Mesendoderm (in vitro differentiated cells): ENCODE results near the gene CDC14A.
A peak's percentile ranks its signal among the peaks of the same experiment; 100 is the strongest.

ENCODE experiments used
- DNase-seq: peaks from one replicate; pipeline ENCODE4 v3.0.0; 2013
- H2AK5ac ChIP-seq: 2 replicates; pipeline ENCODE4 v1.6.1; 2013; ENCODE audit warnings: low read length, inconsistent platforms
- H2BK120ac ChIP-seq: 2 replicates; pipeline ENCODE4 v1.6.1; 2013; ENCODE audit warnings: low read depth, mild to moderate bottlenecking, low read length, moderate library complexity, mixed read lengths
- H2BK15ac ChIP-seq: replicated peaks from 2 replicates; pipeline ENCODE4 v1.6.1; 2013; ENCODE audit warnings: low read depth, mild to moderate bottlenecking, moderate library complexity
- H2BK5ac ChIP-seq: 2 replicates; pipeline ENCODE4 v1.6.1; 2013; ENCODE audit warnings: low read length, inconsistent platforms
- H3K18ac ChIP-seq: 2 replicates; pipeline ENCODE4 v1.6.1; 2013; ENCODE audit warnings: mild to moderate bottlenecking, low read length, mixed read lengths
- H3K23ac ChIP-seq: one replicate; pipeline ENCODE4 v1.6.1; 2013; ENCODE audit warnings: low read length
- H3K27ac ChIP-seq: 2 replicates; pipeline ENCODE4 v1.5.1; 2013; ENCODE audit warnings: low read depth, mild to moderate bottlenecking, inconsistent platforms, low read length, moderate library complexity
- H3K27me3 ChIP-seq: 2 replicates; pipeline ENCODE4 v1.6.1; 2013; ENCODE audit warnings: low read length, control low read depth, mild to moderate bottlenecking, inconsistent platforms; ENCODE audit not compliant: insufficient read depth, poor library complexity
- H3K36me3 ChIP-seq: 2 replicates; pipeline ENCODE4 v1.6.1; 2013; ENCODE audit warnings: low read length, inconsistent platforms; ENCODE audit not compliant: control insufficient read depth, insufficient read depth
- H3K4ac ChIP-seq: one replicate; pipeline ENCODE4 v1.6.1; 2013; ENCODE audit warnings: low read depth, mild to moderate bottlenecking, low read length, moderate library complexity
- H3K4me1 ChIP-seq: 2 replicates; pipeline ENCODE4 v1.6.1; 2013; ENCODE audit warnings: low read depth, low read length, inconsistent platforms; ENCODE audit not compliant: control insufficient read depth
- H3K4me2 ChIP-seq: 2 replicates; pipeline ENCODE4 v1.6.1; 2013; ENCODE audit warnings: low read length
- H3K4me3 ChIP-seq: 2 replicates; pipeline ENCODE4 v1.5.1; 2013; ENCODE audit warnings: mild to moderate bottlenecking, low read length
- H3K56ac ChIP-seq: one replicate; pipeline ENCODE4 v1.6.1; 2013; ENCODE audit warnings: low read length
- H3K79me1 ChIP-seq: 2 replicates; pipeline ENCODE4 v1.6.1; 2013; ENCODE audit warnings: low read length, inconsistent platforms
- H3K79me2 ChIP-seq: 2 replicates; pipeline ENCODE4 v1.6.1; 2013; ENCODE audit warnings: mild to moderate bottlenecking, low read length; ENCODE audit not compliant: control insufficient read depth, insufficient read depth
- H3K9ac ChIP-seq: 2 replicates; pipeline ENCODE4 v1.6.1; 2013; ENCODE audit warnings: low read length, inconsistent platforms
- H4K5ac ChIP-seq: one replicate; pipeline ENCODE4 v1.6.1; 2013; ENCODE audit warnings: low read length
- H4K8ac ChIP-seq: one replicate; pipeline ENCODE4 v1.6.1; 2013; ENCODE audit warnings: low read depth, mild to moderate bottlenecking, control low read depth, low read length, moderate library complexity
- WGBS: extraction: QIAGEN DNeasy Blood & Tissue Kit; methylation state at CpG from one replicate; pipeline ENCODE4 v1.1.7; 2013; ENCODE audit warnings: low lambda C conversion rate, missing lambda C conversion rate; ENCODE audit not compliant: insufficient coverage; ENCODE audit errors: extremely low coverage; 5-methylcytosine and 5-hydroxymethylcytosine counted together

The CDC14A gene

GRCh38 chr1:100353071-100353801, 930 bp downstream of the CDC14A start:
- peak overlapping the region; percentile 45 for H3K18ac ChIP-seq
- H3K4ac ChIP-seq, result peak overlapping the region; percentile 1
- peak overlapping the region; percentile 34 for H3K4me3 ChIP-seq
- peak overlapping the region; percentile 78 for H3K27ac ChIP-seq
- H3K27me3 ChIP-seq, result no peaks in the 10 kb centered on the region
- H2BK120ac ChIP-seq, result no peak overlapping the region
- H3K4me2 ChIP-seq, result peak overlapping the region; percentile 97
- peak overlapping the region; percentile 95 for H3K56ac ChIP-seq
- H3K79me1 ChIP-seq, result peaks cover 16% of the 10 kb centered on the region
- H2BK15ac ChIP-seq, result no peak overlapping the region
- H4K5ac ChIP-seq, result no peak overlapping the region
- H3K9ac ChIP-seq, result peak overlapping the region; percentile 93
- no peak overlapping the region for H4K8ac ChIP-seq
- peak overlapping the region; percentile 34 for H2BK5ac ChIP-seq
- H2AK5ac ChIP-seq, result peak overlapping the region; percentile 85
- H3K79me2 ChIP-seq, result peaks cover 29% of the 10 kb centered on the region
- H3K23ac ChIP-seq, result peak overlapping the region; percentile 99
- no CpG with 5 or more reads among the region's 28 CpGs for WGBS
- H3K36me3 ChIP-seq, result no peaks in the 10 kb centered on the region
- peak; percentile 80 for DNase-seq
- peaks cover 3% of the 10 kb centered on the region for H3K4me1 ChIP-seq

DNA sequence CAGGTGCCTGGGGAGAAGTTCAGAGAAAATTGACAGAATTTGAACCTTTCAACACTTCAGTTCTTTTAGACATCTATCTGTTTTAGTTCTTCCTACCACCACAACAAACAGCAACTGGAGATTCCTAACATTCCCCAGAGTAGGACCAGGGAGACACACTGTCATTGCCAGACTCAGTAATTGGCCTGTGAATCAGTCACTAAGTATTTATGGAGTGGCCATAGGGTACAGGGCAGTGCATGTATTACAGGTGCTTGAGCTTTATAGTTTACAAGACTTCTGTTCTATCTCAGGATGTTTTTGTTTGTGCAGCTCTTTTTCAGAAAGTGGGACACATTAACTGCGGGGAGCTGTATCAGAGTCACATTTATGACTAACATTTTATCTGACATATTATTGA, 1.7 kb downstream of the CDC14A start:
- Histone ChIP-seq H3K4ac (no peak overlapping the region), H2BK5ac (no peak overlapping the region), H3K4me3 (no peak overlapping the region), H3K9ac (peak overlapping the region; percentile 93), H3K18ac (no peak overlapping the region), H3K79me1 (peaks cover 17% of the 10 kb centered on the region), H3K4me1 (peaks cover 3% of the 10 kb centered on the region), H3K79me2 (peaks cover 30% of the 10 kb centered on the region), H3K27ac (no peak overlapping the region), H3K4me2 (peak overlapping the region; percentile 97), H2BK15ac (no peak overlapping the region), H3K56ac (no peak overlapping the region), H4K8ac (no peak overlapping the region), H4K5ac (no peak overlapping the region), H2AK5ac (no peak overlapping the region), H2BK120ac (no peak overlapping the region), H3K27me3 (no peaks in the 10 kb centered on the region), H3K23ac (no peak overlapping the region), H3K36me3 (no peaks in the 10 kb centered on the region)
- DNase-seq, result peak; percentile 94
- no CpG with 5 or more reads among the region's 1 CpG for WGBS

DNA sequence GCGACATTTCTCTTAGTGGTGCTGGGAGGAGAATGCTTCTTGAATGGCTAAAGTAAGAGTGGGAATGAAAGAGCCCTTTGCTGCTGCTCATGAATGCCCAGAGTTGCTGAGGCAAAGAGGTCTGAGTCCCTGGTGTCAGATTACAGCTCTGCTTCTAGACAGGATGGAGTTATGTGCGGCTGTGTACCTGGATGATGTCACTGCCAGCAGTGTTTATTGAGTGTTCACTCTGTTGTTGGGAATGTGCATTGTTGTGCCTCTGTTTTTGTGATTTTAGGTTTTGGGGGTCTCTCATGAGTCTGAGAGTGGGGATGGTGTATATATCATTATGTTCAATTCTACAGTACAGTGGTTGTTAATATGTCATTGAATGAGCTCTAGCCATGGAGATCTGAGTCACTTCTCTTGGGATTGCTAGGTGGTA, 2.7 kb downstream of the CDC14A start:
- no peak overlapping the region for H3K27ac ChIP-seq
- H3K79me1 ChIP-seq, result peaks cover 21% of the 10 kb centered on the region
- peaks cover 34% of the 10 kb centered on the region for H3K79me2 ChIP-seq
- H3K4ac ChIP-seq, result no peak overlapping the region
- H2BK5ac ChIP-seq, result no peak overlapping the region
- no peak overlapping the region for H4K8ac ChIP-seq
- H2AK5ac ChIP-seq, result no peak overlapping the region
- no peak overlapping the region for H3K9ac ChIP-seq
- no peak overlapping the region for H2BK120ac ChIP-seq
- H3K36me3 ChIP-seq, result no peaks in the 10 kb centered on the region
- H4K5ac ChIP-seq, result no peak overlapping the region
- no peak overlapping the region for H3K23ac ChIP-seq
- H3K27me3 ChIP-seq, result no peaks in the 10 kb centered on the region
- no peak overlapping the region for H3K18ac ChIP-seq
- peak; percentile 54 for DNase-seq
- peak overlapping the region; percentile 5 for H3K4me2 ChIP-seq
- no peak overlapping the region for H2BK15ac ChIP-seq
- H3K56ac ChIP-seq, result no peak overlapping the region
- WGBS, result no CpG with 5 or more reads among the region's 2 CpGs
- peaks cover 3% of the 10 kb centered on the region for H3K4me1 ChIP-seq
- H3K4me3 ChIP-seq, result no peak overlapping the region

DNA sequence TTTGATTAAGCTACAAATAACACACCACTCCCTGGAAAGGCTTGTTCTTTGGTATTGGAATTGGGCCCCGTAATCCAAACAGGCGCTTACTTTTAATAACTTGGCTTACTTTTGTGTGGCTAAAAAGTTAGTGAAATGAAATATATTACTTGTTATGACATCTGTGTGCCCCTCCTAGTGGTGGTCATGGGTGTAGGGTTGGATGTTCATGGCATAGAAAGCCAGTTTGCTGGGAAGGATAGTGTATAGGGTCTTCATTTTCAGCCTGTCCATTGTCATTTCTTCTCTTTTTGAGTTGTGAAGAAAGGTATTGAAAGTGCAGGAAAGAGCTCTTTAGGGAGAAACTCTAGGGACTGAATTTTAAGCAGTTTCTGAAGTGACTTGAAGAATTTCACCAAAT, 5.9 kb downstream of the CDC14A start:
- WGBS, result no CpG with 5 or more reads among the region's 2 CpGs
- Histone ChIP-seq H3K27ac (no peak overlapping the region), H3K23ac (no peak overlapping the region), H3K56ac (no peak overlapping the region), H3K4ac (no peak overlapping the region), H3K4me1 (peaks cover 13% of the 10 kb centered on the region), H2AK5ac (no peak overlapping the region), H3K9ac (no peak overlapping the region), H3K18ac (no peak overlapping the region), H3K4me2 (no peak overlapping the region), H4K5ac (no peak overlapping the region), H3K36me3 (no peaks in the 10 kb centered on the region), H2BK15ac (no peak overlapping the region), H3K4me3 (no peak overlapping the region), H2BK120ac (no peak overlapping the region), H4K8ac (no peak overlapping the region), H3K27me3 (no peaks in the 10 kb centered on the region), H3K79me2 (peaks cover 46% of the 10 kb centered on the region), H2BK5ac (no peak overlapping the region), H3K79me1 (peaks cover 28% of the 10 kb centered on the region)
- peak; percentile 29 for DNase-seq

- no peak for DNase-seq
- H3K4me2 ChIP-seq, result no peak overlapping the region
- no peak overlapping the region for H2BK15ac ChIP-seq
- no peak overlapping the region for H3K23ac ChIP-seq
- H3K36me3 ChIP-seq, result no peaks in the 10 kb centered on the region
- no peak overlapping the region for H3K4ac ChIP-seq
- peak overlapping the region; percentile 6 for H3K9ac ChIP-seq
- H3K27ac ChIP-seq, result no peak overlapping the region
- no peak overlapping the region for H4K8ac ChIP-seq
- H3K56ac ChIP-seq, result no peak overlapping the region
- peaks cover 27% of the 10 kb centered on the region for H3K79me1 ChIP-seq
- peaks cover 13% of the 10 kb centered on the region for H3K4me1 ChIP-seq
- WGBS, result no CpG with 5 or more reads among the region's 1 CpG
- H3K18ac ChIP-seq, result no peak overlapping the region
- peaks cover 41% of the 10 kb centered on the region for H3K79me2 ChIP-seq
- H2AK5ac ChIP-seq, result no peak overlapping the region
- H2BK120ac ChIP-seq, result no peak overlapping the region
- no peak overlapping the region for H3K4me3 ChIP-seq
- H4K5ac ChIP-seq, result no peak overlapping the region
- H3K27me3 ChIP-seq, result no peaks in the 10 kb centered on the region
- H2BK5ac ChIP-seq, result no peak overlapping the region
Measured at GRCh38 chr1:100359139-100359538, 6.8 kb downstream of the CDC14A start.
